ENCODE results near the gene FBXL7. TPM values are rescaled to one million over a fixed set of nuclear protein-coding genes. Genes with fewer than 3 reads are reported as not detected.

FBXL7 gene
- total and polyA plus RNA-seq, 2 experiments from 2014 or later: 3.2 to 7.5 TPM

DNA sequence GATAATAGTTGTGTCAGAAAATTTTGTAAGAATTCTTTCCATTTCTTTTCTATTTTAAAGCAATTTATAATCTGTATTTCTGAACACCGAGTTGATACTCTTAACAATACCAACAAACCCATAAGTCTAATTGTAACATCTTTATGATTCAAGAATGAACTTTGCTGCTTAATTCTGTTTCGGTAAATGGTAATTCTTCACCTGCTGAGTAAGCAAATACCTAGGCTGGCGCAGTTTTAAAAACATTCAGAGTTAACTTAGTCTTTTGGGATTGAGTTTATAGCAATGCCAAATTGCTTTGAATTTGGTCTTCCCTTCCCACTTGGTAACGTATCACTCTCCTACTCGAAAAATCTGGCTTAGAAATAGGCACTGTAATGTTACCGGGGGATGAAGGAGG is 456.6 kb downstream of the FBXL7 start:
- H3K4me3 ChIP-seq: no peak overlapping the region
- H3K4me1 ChIP-seq (ENCODE audit: insufficient read depth): no peaks in the 10 kb centered on the region
- no peak overlapping the region for H3K27ac ChIP-seq
- H3K27me3 ChIP-seq (replicated peaks; ENCODE audit: insufficient read depth): no peaks in the 10 kb centered on the region
- no peak overlapping the region for H2AFZ ChIP-seq
- H3K9me2 ChIP-seq (ENCODE audit: insufficient read depth): no peaks in the 10 kb centered on the region
- no peak for DNase-seq
- H3K4me2 ChIP-seq (ENCODE audit: unreplicated experiment): no peak overlapping the region
- in situ Hi-C loops (cut with MboI): no loop called here
- no peaks in the 10 kb centered on the region for H3F3A ChIP-seq (ENCODE audit: insufficient read depth)
- no peaks in the 10 kb centered on the region for H3K9me3 ChIP-seq (ENCODE audit: low read depth)
- TF ChIP-seq EZH2phosphoT487 (IDR thresholded peaks at IDR 0.05; ENCODE audit: insufficient read depth, low read depth): no peak
- TF ChIP-seq EZH2 (IDR thresholded peaks at IDR 0.05; ENCODE audit: insufficient read depth, poor library complexity, severe bottlenecking): no peak
- H3K36me3 ChIP-seq (ENCODE audit: low read depth): no peaks in the 10 kb centered on the region
- no peaks in the 10 kb centered on the region for H4K20me1 ChIP-seq (ENCODE audit: insufficient read depth)
- H3K9ac ChIP-seq: no peak overlapping the region
- no peaks in the 10 kb centered on the region for H3K79me2 ChIP-seq (ENCODE audit: insufficient read depth)
- WGBS, 2 experiments (ENCODE audit: low coverage in 1 of 2, low lambda C conversion rate in 2 of 2, missing lambda C conversion rate in 2 of 2): 95 to 97% methylated on average over 6 of the region's 6 CpGs

- DNase-seq: no peak
- WGBS, 2 experiments (ENCODE audit: low coverage in 1 of 2, low lambda C conversion rate in 2 of 2, missing lambda C conversion rate in 2 of 2): 73 to 76% methylated on average over 5 of the region's 5 CpGs
- Histone ChIP-seq H3K27me3 (replicated peaks; ENCODE audit: insufficient read depth) (no peaks in the 10 kb centered on the region), H2AFZ (no peak overlapping the region), H3F3A (ENCODE audit: insufficient read depth) (no peaks in the 10 kb centered on the region), H3K9me3 (ENCODE audit: low read depth) (no peaks in the 10 kb centered on the region), H3K4me1 (ENCODE audit: insufficient read depth) (no peaks in the 10 kb centered on the region), H3K27ac (no peak overlapping the region), H3K79me2 (ENCODE audit: insufficient read depth) (no peaks in the 10 kb centered on the region), H3K9me2 (ENCODE audit: insufficient read depth) (no peaks in the 10 kb centered on the region), H3K4me2 (ENCODE audit: unreplicated experiment) (no peak overlapping the region), H3K36me3 (ENCODE audit: low read depth) (no peaks in the 10 kb centered on the region), H4K20me1 (ENCODE audit: insufficient read depth) (no peaks in the 10 kb centered on the region), H3K9ac (no peak overlapping the region), H3K4me3 (no peak overlapping the region)
- in situ Hi-C loops (cut with MboI): no loop called here
- TF ChIP-seq EZH2phosphoT487 (IDR thresholded peaks at IDR 0.05; ENCODE audit: insufficient read depth, low read depth) (no peak), EZH2 (IDR thresholded peaks at IDR 0.05; ENCODE audit: insufficient read depth, poor library complexity, severe bottlenecking) (no peak)
These were observed 457.1 kb downstream of the FBXL7 start for GRCh38 chr5:15957124-15957523.

- Histone ChIP-seq H3K9me3 (ENCODE audit: low read depth) (no peaks in the 10 kb centered on the region), H3K36me3 (ENCODE audit: low read depth) (no peaks in the 10 kb centered on the region), H3K27ac (no peak overlapping the region), H3K9ac (no peak overlapping the region), H3K9me2 (ENCODE audit: insufficient read depth) (no peaks in the 10 kb centered on the region), H3K4me3 (no peak overlapping the region), H2AFZ (no peak overlapping the region), H3K4me2 (ENCODE audit: unreplicated experiment) (no peak overlapping the region), H3K4me1 (ENCODE audit: insufficient read depth) (no peaks in the 10 kb centered on the region), H3K79me2 (ENCODE audit: insufficient read depth) (no peaks in the 10 kb centered on the region), H3F3A (ENCODE audit: insufficient read depth) (no peaks in the 10 kb centered on the region), H4K20me1 (ENCODE audit: insufficient read depth) (no peaks in the 10 kb centered on the region), H3K27me3 (replicated peaks; ENCODE audit: insufficient read depth) (no peaks in the 10 kb centered on the region)
- DNase-seq: no peak
- in situ Hi-C loops (cut with MboI): no loop called here
- WGBS, 2 experiments (ENCODE audit: low coverage in 1 of 2, low lambda C conversion rate in 2 of 2, missing lambda C conversion rate in 2 of 2): 41 to 47% methylated on average over 7 of the region's 7 CpGs
- TF ChIP-seq EZH2phosphoT487 (IDR thresholded peaks at IDR 0.05; ENCODE audit: insufficient read depth, low read depth): no peak
- TF ChIP-seq EZH2 (IDR thresholded peaks at IDR 0.05; ENCODE audit: insufficient read depth, poor library complexity, severe bottlenecking): no peak
These were observed 459.6 kb downstream of the FBXL7 start for GRCh38 chr5:15959370-15960164.

DNA sequence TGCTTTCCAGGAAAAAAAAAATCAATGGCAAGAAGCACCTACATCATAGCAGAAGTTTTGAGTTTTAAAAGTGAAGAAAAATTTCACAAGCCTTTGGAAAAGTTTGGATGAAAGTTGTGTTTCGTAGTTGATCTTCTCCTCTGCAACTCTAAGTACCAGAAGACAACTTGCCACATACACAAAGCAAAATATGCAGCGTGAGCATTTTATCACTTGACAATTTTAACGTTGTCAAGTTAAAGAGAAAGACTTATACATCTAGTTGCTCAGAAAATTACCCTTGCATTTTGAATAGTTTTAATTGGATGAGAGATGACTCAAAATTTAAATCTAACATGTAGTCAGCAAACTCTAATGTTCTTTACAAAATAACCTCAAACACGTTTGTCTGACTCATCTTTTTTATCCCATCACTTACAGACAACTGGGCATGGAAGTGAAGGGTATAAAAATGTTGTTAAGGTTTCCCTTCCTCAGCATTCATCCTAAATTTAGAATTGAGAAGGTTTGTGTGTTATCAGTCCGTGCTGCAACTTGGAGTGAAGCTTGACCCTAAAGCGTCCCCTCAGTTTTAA is 466.2 kb downstream of the FBXL7 start:
- Histone ChIP-seq H3K4me2 (ENCODE audit: unreplicated experiment) (no peak overlapping the region), H3F3A (ENCODE audit: insufficient read depth) (0 out of 2 replicates have a peak, but pooled peaks cover 8% of the 10 kb centered on the region), H3K9me3 (ENCODE audit: low read depth) (no peaks in the 10 kb centered on the region), H2AFZ (no peak overlapping the region), H4K20me1 (ENCODE audit: insufficient read depth) (no peaks in the 10 kb centered on the region), H3K79me2 (ENCODE audit: insufficient read depth) (no peaks in the 10 kb centered on the region), H3K27ac (no peak overlapping the region), H3K36me3 (ENCODE audit: low read depth) (no peaks in the 10 kb centered on the region), H3K4me1 (ENCODE audit: insufficient read depth) (0 out of 2 replicates have a peak, but pooled peaks cover 8% of the 10 kb centered on the region), H3K27me3 (replicated peaks; ENCODE audit: insufficient read depth) (no peaks in the 10 kb centered on the region), H3K9me2 (ENCODE audit: insufficient read depth) (no peaks in the 10 kb centered on the region), H3K9ac (no peak overlapping the region), H3K4me3 (no peak overlapping the region)
- WGBS, 2 experiments (ENCODE audit: low coverage in 1 of 2, low lambda C conversion rate in 2 of 2, missing lambda C conversion rate in 2 of 2): 46 to 48% methylated on average over 6 of the region's 6 CpGs
- in situ Hi-C loops (cut with MboI): no loop called here
- TF ChIP-seq EZH2 (IDR thresholded peaks at IDR 0.05; ENCODE audit: insufficient read depth, poor library complexity, severe bottlenecking) (no peak), EZH2phosphoT487 (IDR thresholded peaks at IDR 0.05; ENCODE audit: insufficient read depth, low read depth) (no peak)
- peak; percentile 45 for DNase-seq

Data from GM23248 (cell line).